HG03280 (cell line): ENCODE data around the gene OR10H2.
"Not testable (repeated sequence)": the region's sequence is repeated elsewhere in the genome, so short reads cannot be mapped to it uniquely, and the experiment has no call there.

Source experiments
- ATAC-seq: cut with Tn5 transposase; IDR thresholded peaks from one replicate; pipeline ENCODE4 v1.9.1; 2021; ENCODE audit warnings: mild to moderate bottlenecking, moderate library complexity; ENCODE audit not compliant: unreplicated experiment

Gene OR10H2, protein sequence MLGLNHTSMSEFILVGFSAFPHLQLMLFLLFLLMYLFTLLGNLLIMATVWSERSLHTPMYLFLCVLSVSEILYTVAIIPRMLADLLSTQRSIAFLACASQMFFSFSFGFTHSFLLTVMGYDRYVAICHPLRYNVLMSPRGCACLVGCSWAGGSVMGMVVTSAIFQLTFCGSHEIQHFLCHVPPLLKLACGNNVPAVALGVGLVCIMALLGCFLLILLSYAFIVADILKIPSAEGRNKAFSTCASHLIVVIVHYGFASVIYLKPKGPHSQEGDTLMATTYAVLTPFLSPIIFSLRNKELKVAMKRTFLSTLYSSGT

DNA sequence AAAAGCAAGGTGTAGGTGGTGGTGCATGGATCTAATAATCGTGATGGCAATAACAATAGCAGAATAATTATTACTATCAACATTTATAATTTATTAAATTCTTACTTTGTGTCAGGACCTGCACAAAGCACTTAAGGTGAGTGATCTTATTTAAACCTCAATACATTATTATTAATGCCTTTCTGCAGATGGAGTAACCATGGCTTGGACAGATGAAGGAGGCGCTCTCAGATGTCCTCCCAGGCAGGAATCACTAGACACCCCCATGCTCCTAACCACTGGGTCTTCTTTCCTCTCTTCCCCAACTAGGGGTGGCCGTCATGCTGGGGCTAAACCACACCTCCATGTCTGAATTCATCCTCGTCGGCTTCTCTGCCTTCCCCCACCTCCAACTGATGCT lies at the start of gene OR10H2:
Gene OR10H2, plus strand, starts transcription at position 301 of the 400 bp plus-strand sequence. Its CDS starts 20 bp downstream, at position 321.
- no peak for ATAC-seq

DNA sequence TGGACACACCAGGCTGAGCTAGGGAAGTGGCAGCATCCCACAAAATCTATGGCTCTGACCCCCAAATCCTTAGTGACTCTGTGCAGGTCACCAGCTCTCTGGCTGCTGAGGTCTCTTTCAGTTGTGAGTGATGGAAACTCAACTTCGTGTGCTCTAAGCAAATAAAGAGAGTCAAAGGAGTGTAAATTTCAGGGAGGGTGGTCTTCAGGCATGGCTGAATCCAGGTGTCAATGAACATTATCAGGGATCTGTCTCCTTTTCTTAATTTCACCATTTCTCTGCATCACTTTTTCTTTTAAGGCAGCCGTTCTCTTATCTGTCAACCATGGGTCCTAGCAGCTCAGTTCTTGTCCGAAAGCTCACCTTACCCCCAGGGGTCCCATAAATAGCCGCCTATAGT lies 48.7 kb upstream of the OR10H2 start:
- no peak for ATAC-seq

DNA sequence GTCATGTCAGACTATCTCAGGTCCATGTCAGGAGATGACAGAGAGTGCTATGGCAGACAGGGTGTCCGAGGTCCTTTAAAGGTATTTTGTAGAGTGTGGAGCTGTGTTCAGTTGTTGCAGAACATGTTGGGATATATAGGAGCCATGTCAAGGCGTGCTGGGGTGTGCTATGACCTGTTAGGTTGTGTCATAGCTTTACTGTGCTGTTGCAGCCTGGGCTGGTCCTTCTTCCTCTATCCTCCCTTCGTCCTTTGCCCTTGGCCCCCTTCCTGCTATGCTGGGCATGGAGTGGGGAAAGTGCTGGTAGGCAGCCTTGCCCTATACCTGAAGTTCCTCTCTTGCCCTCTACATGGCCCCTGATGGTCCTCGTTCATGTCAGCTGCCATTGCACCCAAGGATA lies 48.0 kb upstream of the OR10H2 start:
- ATAC-seq = not testable (repeated sequence)

DNA sequence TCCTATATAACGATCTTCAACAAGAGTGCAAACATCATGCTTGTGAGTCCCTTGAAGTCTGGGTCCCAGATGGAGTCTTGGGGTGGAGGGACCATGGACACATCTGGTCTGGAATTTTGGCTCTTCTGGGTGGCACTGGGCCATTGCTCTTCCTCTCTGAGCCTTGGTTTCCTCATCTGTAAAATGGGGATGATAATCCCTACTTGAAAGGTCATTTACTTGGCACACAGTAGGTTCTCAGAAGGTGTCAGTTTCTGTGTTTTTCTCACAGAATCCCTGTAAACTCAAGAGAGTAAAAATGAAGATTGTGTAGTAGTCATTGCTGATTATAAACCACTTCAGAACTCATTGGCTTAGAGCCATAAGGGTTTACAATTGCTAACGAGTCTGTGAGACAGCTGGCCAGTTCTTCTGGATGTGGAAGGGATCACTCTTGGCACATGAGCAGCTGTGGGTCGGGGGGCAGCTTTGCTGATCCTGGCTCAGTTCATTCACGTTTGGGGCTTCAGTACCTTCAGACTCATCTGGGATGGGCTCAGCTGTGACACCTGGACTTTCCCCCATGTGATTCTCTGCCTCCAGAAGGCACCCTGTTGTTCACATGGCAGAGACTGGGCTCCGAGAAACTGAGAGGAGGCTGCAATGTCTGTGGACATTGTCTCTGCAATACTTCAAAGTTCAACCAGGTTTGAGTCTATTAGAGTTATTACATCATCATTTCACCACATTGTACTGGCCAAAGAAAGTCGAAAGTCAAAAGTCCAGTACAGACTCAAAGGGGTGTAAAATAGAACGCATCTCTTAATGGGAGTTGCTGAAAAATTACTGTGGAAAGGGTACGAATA lies 47.1 kb upstream of the OR10H2 start:
- no peak for ATAC-seq

DNA sequence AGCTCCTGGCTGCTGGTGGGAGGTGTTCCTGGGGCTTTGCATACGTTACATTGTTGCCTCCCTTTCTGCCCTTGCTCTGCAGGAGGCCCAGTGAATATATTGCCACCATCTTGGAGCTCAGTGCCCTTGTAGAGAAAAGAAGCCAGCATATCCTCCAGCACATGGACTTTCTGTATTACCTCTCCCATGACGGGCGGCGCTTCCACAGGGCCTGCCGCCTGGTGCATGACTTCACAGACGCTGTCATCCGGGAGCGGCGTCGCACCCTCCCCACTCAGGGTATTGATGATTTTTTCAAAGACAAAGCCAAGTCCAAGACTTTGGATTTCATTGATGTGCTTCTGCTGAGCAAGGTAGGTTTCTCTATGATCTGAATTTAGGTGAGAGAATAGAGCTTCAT lies 44.4 kb upstream of the OR10H2 start:
- no peak for ATAC-seq

DNA sequence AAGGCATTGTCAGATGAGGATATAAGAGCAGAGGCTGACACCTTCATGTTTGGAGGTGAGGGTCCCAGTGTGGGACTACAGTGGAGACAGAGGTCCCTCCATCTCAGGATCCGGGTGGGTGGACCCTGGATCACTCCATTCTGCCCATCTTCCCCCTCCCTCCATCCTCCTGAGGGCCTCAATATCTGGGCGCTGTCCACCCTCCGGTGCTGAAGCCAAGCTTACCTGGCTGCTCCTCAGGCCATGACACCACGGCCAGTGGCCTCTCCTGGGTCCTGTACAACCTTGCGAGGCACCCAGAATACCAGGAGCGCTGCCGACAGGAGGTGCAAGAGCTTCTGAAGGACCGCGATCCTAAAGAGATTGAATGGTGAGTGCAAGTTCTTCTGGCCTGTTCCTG lies 43.0 kb upstream of the OR10H2 start:
- no peak for ATAC-seq

DNA sequence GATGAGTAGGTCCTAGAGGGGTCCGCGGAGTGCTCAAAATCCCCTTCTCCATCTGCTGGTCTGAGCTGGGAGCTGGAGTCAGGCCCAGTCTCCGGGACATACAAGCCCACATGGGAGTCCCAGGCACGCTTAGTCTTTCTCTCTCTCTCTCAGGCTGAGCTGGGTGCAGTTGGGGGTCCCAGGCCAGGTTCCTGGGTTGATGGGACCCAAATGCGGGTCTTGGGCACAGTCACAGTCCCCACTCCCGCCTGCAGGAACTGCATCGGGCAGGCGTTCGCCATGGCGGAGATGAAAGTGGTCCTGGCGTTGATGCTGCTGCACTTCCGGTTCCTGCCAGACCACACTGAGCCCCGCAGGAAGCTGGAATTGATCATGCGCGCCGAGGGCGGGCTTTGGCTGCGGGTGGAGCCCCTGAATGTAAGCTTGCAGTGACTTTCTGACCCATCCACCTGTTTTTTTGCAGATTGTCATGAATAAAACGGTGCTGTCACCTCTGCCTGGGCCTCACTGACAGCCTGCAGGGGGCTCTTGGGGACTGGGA lies 31.1 kb upstream of the OR10H2 start:
- ATAC-seq = no peak

DNA sequence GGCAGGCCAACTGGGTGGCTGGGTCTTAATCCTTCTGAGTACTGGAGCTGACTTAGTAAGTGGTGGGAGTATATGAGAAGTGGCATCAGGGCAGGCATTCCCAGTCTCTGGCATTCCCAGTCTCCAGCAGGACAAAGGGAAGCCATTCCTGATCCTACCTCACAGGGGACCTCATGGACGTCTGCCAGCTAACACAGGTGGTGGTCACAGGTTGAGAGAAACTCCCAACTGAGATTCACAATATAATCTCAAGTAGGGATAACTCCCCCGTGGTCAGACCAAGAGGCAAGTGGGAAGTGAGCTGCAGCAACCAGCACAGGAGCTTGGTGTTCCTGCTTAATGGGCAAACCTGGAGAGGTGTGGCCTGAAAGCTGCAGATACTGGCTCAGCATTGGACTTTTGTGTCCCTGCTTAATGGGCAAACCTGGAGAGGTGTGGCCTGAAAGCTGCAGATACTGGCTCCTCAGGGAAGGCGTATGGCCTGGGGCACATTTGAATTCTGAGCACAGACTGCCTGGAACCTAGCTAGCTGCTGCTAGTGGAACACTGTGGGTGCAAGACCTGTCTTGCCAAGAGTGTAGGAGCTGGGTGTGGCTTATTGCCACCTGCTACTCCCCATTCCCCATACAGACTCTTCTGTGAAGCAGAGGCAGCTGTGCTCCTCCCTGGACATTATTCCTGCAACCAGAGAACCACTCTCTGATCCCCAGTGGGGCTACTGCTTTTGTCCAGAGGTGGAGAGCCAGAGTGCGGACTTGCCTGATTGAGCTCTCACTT lies 25.9 kb upstream of the OR10H2 start:
- no peak for ATAC-seq

DNA sequence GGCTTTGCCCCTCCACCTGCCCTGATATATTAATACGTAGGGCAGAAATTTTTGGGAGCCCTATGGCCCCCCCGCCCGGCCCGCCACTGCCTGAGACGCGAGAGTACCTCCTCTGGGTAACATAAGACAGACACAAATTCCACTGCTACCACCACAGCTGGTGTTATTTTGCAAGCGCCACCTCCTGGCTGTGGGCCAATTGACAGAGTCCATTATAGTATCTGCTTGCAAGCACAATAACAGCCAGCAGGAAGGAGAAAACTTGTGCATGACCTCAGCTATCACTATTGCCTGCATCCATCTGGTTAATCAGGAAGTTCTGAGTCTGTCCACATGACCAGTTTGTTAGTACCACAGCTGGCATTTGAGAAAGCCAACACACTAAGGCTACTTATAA lies 25.3 kb upstream of the OR10H2 start:
- ATAC-seq = no peak

DNA sequence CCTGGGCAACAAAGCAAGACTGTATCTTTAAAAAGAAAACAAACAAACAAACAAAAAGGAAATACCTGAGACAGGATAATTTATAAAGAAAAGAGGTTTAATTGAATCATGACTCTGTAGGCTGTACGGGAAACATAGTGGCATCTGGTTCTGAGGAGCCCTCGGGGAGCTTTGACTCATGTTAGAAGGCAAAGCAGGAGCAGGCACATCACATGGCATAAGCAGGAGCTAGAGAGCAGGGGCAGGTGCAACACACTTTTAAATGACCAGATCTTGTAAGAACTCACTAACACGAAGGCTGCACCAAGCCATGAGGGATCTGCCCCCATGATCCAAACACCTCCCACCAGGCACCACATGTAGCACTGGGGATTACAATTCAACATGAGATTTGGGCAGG lies 13.2 kb upstream of the OR10H2 start:
- no peak for ATAC-seq

DNA sequence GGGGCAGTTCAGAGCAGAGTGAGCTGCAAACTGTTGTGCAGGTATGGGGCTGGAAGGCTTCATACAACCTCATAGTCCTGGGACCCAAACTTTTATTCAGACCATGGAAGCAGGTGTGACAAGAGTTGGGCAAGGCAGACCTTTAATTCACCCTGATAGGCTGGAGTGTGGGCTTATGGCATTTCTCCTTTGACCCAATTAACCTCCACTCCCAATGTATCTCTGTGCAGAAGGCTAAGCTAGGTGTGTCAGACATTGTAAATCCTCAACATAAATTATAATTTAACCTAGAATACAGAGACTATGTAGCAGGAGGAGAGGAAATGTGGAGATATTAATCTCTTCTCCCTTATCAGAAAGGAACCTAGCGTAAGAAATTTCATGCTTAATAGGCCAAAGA lies 12.2 kb upstream of the OR10H2 start:
- no peak for ATAC-seq

DNA sequence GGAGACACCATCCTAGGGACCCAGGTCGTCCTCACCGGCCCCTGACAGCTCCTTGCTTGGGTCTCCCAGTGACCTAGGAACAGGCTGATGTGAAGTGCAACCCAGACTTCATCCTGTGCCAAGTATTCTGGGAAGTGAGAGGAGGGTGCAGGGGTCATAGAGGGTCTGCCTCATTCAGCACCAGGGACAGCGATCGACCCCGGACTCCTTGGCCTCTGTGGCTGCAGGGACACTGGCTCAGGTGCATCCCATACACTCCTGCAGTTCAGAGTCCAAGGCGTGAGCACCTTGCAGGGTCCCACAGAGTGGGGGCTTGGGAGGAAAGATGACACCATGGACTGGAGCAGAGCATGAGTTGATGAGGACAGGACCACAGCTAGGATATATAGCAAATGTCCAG lies 10.0 kb upstream of the OR10H2 start:
- no peak for ATAC-seq

DNA sequence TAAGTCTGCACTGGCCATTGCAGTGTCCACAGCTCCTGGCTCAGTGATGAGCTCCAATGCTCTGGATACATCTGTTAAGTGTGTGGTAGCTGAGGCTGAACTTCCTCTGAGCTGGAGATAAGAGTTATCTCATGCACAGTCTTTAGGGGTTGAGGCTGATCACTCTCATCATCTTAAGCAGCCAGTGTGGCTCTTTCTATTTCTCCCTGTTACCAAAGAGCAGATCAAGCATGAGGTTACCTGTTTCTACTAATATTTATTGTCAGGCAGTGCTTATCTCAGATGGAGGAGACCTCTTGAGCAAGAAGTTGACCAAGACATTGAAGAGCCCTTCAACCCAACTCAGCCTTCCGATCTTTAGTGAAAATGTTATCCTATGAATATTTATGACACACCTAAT lies 6.6 kb upstream of the OR10H2 start:
- no peak for ATAC-seq

DNA sequence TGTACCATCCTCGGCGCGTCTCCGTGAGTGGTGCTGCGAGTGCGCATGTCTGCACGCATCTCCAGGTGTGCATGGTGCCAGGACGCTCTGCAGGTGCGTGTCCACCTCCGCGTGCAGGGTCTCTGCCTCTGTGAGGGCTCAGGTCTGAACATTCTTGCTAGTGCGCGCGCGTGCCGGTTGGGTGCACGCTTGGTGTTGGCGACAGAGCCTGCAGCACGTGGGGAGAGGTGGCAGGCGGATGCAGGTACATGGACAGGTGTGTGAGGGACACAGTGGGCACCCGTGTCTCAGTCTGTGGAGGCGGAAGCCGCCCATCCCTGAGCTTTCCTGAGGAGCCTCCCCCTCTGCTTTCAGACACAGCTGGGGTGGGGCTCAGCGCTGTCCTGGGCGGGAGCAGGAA lies 4.9 kb upstream of the OR10H2 start:
- ATAC-seq = no peak

DNA sequence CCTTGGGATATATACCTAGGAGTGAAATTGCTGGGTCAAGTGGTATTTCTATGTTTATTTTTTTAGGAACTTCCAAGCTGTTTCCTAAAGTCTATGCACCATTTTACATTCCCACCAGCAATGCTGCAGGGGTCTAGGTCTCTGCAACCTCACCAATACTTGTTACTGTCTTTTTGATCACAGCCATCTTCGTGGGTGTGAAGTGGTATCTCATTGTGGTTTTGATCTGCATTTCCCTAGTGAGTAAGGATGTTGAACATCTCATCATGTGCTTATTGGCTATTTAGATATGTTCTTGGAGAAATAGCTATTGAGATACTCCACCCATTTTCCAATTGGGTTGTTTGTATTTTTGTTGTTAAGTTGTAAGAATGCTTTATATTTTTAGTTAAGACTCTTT lies 2.7 kb downstream of the OR10H2 start:
- ATAC-seq = no peak

DNA sequence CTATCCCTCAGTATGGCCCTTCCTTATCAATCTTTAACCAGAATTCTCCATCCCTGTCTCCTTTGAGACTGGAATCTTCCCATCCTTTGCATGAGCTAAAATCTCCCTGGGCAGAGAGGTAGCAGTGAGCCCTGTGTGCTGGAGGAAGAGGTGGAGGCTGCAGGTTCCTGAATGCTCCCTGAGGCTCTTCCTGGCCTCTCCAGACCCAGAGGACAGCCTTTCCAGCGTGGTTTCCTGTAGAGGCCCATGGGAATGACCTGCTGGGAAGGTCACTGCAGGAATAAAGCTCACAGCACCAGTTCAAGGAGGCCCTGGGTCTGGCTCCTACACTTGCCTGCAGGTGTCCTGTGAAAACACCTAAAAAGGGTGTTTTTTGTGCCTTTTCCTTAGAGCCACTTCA lies 4.6 kb downstream of the OR10H2 start:
- ATAC-seq = no peak

DNA sequence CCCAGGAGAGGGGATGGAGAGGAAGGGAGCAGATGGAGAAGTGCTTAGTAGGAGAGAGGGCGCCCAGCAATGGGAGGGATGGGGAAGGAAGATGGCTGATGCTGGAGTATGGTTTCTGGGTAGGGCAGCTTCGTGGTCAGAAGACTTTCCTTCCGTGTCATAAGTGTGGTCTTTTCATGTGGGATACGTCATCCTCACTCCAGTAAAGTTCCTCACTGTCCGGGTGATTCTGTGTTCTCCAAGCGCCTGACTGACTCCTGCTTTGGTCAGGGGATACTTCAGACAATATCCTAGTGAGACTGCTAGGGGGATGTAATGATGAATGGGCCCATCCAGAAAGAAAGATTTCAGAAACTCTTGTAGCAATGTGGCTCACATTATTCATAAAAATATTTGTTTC lies 6.1 kb downstream of the OR10H2 start:
- no peak for ATAC-seq

DNA sequence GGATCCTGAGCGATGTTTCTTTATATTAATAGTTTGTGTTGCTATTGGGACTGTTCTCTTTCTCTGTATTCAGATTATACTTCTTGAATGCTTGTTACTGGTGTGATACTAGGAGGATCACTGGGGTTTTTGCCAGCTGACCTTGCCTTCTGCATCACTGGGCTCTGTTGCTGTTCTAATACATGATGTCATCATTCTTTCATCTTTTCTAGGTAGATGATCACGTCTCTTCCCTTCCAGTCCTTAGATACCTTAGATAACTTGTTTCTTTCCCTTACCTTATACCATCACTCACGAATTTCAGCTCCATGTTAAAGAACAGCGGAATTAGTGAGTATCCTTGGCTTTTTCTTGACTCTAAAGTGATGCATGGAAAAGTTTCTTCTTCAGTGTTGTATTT lies 9.9 kb downstream of the OR10H2 start, which contains the start of gene OR10H3:
Gene OR10H3, plus strand, starts transcription at position 264 of the 400 bp plus-strand sequence. CDS start 3,408 bp downstream, outside the sequence.
- ATAC-seq = no peak

DNA sequence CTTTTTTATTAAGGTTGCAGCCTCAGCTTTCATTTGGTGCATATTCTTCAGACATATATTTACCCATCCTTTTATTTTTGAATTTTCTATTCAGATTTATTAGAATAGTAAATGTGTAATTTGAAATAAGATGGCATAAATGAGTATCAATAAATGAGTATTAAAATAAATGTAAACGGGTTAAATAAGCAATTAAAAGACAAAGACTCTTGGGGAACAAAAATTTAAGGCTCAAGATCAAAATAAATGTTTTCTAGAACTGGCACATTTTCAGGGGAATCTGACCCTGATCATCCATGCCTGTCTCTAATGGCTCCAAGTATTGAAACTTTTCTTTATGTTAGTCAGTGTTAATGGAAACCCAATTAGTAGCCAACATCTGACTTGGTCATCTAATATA lies 13.0 kb downstream of the OR10H2 start:
- ATAC-seq = no peak

DNA sequence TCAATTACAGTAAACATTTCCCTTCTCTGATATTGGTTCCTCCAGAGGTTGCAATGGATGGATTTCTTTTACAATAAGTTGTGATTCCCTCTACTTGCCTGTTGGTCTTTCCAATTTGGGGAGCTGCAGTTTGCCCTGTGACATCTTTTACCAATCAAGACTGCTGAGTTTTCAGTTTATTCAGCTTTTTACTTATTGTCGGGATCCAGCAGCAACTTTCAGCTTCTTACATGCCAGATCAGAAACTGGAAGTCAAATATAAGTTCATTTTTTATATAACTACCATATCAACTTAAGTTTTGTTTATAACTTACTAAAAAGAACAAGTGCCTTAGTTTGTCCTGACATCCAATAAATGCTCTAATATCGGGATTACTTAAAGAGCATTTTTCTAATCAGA lies 20.4 kb downstream of the OR10H2 start:
- ATAC-seq = no peak

DNA sequence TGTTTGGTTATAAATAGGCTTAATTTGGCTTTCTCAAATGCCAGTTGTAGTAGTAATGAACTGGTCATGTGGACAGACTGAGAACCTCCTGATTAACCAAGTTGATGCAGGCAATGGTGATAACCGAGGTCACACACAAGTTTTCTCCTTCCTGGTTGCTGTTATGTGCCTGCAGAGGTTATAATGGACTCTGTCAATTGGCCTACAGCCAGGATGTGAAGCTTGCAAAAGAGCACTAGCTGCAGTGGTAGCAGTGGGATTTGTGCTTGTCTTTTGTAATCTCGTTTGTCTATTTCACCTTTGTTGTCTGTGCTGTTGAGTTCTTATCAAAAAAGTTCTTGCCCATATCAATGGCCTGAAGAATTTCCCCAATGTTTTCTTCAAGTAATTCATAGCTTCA lies 30.6 kb downstream of the OR10H2 start:
- ATAC-seq = no peak
